Measurements from ENCODE around the gene COMMD10.
A peak's percentile ranks its signal among the peaks of the same experiment; 100 is the strongest.
"Not testable (repeated sequence)": the region's sequence is repeated elsewhere in the genome, so short reads cannot be mapped to it uniquely, and the experiment has no call there.

COMMD10 gene

GRCh38 chr5:116084871-116085715 is at the start of gene COMMD10:
Gene COMMD10 (plus strand): TSS chr5:116085025.
- DNase-seq (ENCODE audit: low spot score), result peak; percentile 52

GRCh38 chr5:116035123-116035522 is 49.7 kb upstream of the COMMD10 start:
- no peak for DNase-seq (ENCODE audit: low spot score)

- no peak for DNase-seq (ENCODE audit: low spot score)
These were observed 47.5 kb upstream of the COMMD10 start for GRCh38 chr5:116037236-116037822.

- DNase-seq (ENCODE audit: low spot score), result no peak
These were observed 46.0 kb upstream of the COMMD10 start for GRCh38 chr5:116038817-116039216.

GRCh38 chr5:116042375-116042774 is 42.5 kb upstream of the COMMD10 start:
- no peak for DNase-seq (ENCODE audit: low spot score)

GRCh38 chr5:116044073-116044472 is 40.8 kb upstream of the COMMD10 start:
- no peak for DNase-seq (ENCODE audit: low spot score)

GRCh38 chr5:116045821-116046220 is 39.0 kb upstream of the COMMD10 start:
- DNase-seq (ENCODE audit: low spot score), result no peak

- no peak for DNase-seq (ENCODE audit: low spot score)
These were observed 38.6 kb upstream of the COMMD10 start for GRCh38 chr5:116046261-116046660.

GRCh38 chr5:116046823-116047222 is 38.0 kb upstream of the COMMD10 start:
- DNase-seq (ENCODE audit: low spot score), result no peak

- no peak for DNase-seq (ENCODE audit: low spot score)
These were observed 26.4 kb upstream of the COMMD10 start for GRCh38 chr5:116058346-116058936.

GRCh38 chr5:116062352-116062751 is 22.5 kb upstream of the COMMD10 start:
- DNase-seq (ENCODE audit: low spot score), result no peak

- DNase-seq (ENCODE audit: low spot score), result no peak
These were observed 20.9 kb upstream of the COMMD10 start for GRCh38 chr5:116063950-116064349.

GRCh38 chr5:116068028-116068632 is 16.7 kb upstream of the COMMD10 start:
- DNase-seq (ENCODE audit: low spot score), result no peak

- DNase-seq (ENCODE audit: low spot score), result no peak
These were observed 13.6 kb upstream of the COMMD10 start for GRCh38 chr5:116071211-116071610.

GRCh38 chr5:116075191-116075831 is 9.5 kb upstream of the COMMD10 start:
- no peak for DNase-seq (ENCODE audit: low spot score)

GRCh38 chr5:116076496-116076895 is 8.3 kb upstream of the COMMD10 start:
- DNase-seq (ENCODE audit: low spot score), result no peak

GRCh38 chr5:116078199-116078598 is 6.6 kb upstream of the COMMD10 start:
- no peak for DNase-seq (ENCODE audit: low spot score)

GRCh38 chr5:116084287-116084691 is 536 bp upstream of the COMMD10 start:
- DNase-seq (ENCODE audit: low spot score), result peak; percentile 29

GRCh38 chr5:116086309-116086708 is 1.5 kb downstream of the COMMD10 start:
- not testable (repeated sequence) for DNase-seq (ENCODE audit: low spot score)

GRCh38 chr5:116088062-116088461 is 3.2 kb downstream of the COMMD10 start:
- DNase-seq (ENCODE audit: low spot score), result no peak

- DNase-seq (ENCODE audit: low spot score), result no peak
These were observed 5.5 kb downstream of the COMMD10 start for GRCh38 chr5:116090302-116090701.

GRCh38 chr5:116091416-116091815 is 6.6 kb downstream of the COMMD10 start:
- no peak for DNase-seq (ENCODE audit: low spot score)
